Skeletal muscle tissue (tissue), 4 donors: ENCODE results near the gene SYNGR3. TPM values are rescaled to one million over a fixed set of nuclear protein-coding genes. Genes with fewer than 3 reads are reported as not detected.
A peak's percentile ranks its signal among the peaks of the same experiment; 100 is the strongest.

Experiments
- H3K27ac ChIP-seq: one replicate; pipeline ENCODE4 v1.7.0; 2013; ENCODE audit warnings: mild to moderate bottlenecking, low read depth, low read length, inconsistent platforms
- H3K27me3 ChIP-seq, 3 donors: one replicate each; pipeline ENCODE4 v1.7.0; 2013; ENCODE audit warnings: low read length in 3 of 3; ENCODE audit not compliant: control insufficient read depth in 3 of 3, insufficient read depth in 3 of 3
- H3K36me3 ChIP-seq, 3 donors: one replicate each; pipeline ENCODE4 v1.7.0; 2013; ENCODE audit warnings: low read length in 3 of 3; ENCODE audit not compliant: control insufficient read depth in 3 of 3, insufficient read depth in 3 of 3
- H3K4me1 ChIP-seq, 3 donors: one replicate each; pipeline ENCODE4 v1.7.0; 2013; ENCODE audit warnings: low read length in 3 of 3, mild to moderate bottlenecking in 3 of 3; ENCODE audit not compliant: control insufficient read depth in 3 of 3, insufficient read depth in 3 of 3
- H3K4me3 ChIP-seq, 3 donors: one replicate each; pipeline ENCODE4 v1.7.0; 2013; ENCODE audit warnings: low read length in 3 of 3
- H3K9ac ChIP-seq, 3 donors: one replicate each; pipeline ENCODE4 v1.7.0; 2013; ENCODE audit warnings: low read length in 3 of 3, mild to moderate bottlenecking in 3 of 3, moderate library complexity in 2 of 3, low read depth in 1 of 3
- H3K9me3 ChIP-seq, 3 donors: one replicate each; pipeline ENCODE4 v1.7.0; 2013; ENCODE audit warnings: low read length in 3 of 3; ENCODE audit not compliant: control insufficient read depth in 3 of 3
- total RNA-seq: library from RNA; depleted of rRNA; stranded (reverse); fragments of >200 nt; gene quantifications from one replicate; pipeline ENCODE4 v1.2.3, GENCODE V29; 2014
- donor health status: Osteomylitis.

The SYNGR3 gene
- total RNA-seq, 1 donor from 2014 or later, result 0.52 TPM

DNA sequence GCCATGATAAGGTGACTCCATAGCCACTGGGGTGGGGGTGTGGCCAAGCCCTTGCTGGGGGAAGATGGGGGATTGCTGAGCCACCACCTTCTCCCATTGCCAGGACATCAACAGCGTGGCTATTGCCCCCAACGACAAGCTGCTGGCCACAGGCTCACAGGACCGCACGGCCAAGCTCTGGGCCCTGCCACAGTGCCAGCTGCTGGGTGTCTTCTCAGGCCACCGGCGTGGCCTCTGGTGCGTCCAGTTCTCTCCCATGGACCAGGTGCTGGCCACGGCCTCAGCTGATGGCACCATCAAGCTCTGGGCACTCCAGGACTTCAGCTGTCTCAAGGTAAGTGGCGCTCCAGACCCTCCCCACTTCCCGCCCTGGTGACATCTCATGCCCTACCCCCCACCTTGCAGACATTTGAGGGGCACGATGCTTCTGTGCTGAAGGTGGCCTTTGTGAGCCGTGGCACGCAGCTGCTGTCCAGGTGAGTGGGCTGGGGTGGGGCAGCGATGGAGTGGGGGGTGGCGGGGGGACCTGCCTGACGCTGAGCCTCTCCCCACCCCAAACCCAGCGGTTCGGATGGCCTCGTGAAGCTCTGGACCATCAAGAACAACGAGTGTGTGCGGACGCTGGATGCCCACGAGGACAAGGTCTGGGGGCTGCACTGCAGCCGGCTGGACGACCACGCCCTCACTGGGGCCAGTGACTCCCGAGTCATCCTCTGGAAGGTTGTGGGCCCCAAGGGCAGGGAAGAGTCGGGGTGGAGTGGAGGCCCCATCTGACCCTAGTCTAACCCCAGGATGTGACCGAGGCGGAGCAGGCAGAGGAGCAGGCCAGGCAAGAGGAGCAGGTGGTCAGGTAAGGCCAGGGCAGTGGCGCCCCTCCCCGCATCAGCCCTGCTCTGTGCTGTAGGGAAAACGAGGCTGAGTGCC is 12.6 kb upstream of the SYNGR3 start:
- Histone ChIP-seq H3K4me3 (no peak overlapping the region), H3K9ac (no peak overlapping the region), H3K27me3 (peaks cover 5 to 22% (median 20%) of the 10 kb centered on the region in 3 donors), H3K4me1 (peaks cover 17 to 40% (median 30%) of the 10 kb centered on the region in 3 donors), H3K27ac (no peak overlapping the region), H3K36me3 (peaks cover 39 to 46% (median 45%) of the 10 kb centered on the region in 3 donors), H3K9me3 (no peaks in the 10 kb centered on the region)

DNA sequence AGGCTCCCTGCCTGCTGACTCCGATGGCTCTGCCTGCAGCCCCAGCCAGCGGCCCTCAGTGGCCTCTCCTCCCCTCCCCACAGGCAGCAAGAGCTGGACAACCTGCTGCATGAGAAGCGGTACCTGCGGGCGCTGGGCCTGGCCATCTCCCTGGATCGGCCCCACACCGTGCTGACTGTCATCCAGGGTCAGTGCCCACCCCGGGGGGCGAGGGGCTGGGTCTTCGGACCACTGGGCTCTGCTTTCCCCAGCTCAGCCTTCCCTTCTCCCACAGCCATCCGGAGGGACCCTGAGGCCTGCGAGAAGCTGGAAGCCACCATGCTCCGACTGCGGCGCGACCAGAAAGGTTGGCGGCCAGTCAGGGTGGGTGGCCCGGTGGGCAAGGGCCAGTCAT is 11.9 kb upstream of the SYNGR3 start:
- no peak overlapping the region for H3K9ac ChIP-seq
- H3K4me1 ChIP-seq, result peaks cover 13 to 38% (median 26%) of the 10 kb centered on the region in 3 donors
- peaks cover 5 to 23% (median 20%) of the 10 kb centered on the region in 3 donors for H3K27me3 ChIP-seq
- no peak overlapping the region for H3K4me3 ChIP-seq
- H3K27ac ChIP-seq, result no peak overlapping the region
- no peaks in the 10 kb centered on the region for H3K9me3 ChIP-seq
- H3K36me3 ChIP-seq, result peaks cover 39 to 46% (median 45%) of the 10 kb centered on the region in 3 donors

DNA sequence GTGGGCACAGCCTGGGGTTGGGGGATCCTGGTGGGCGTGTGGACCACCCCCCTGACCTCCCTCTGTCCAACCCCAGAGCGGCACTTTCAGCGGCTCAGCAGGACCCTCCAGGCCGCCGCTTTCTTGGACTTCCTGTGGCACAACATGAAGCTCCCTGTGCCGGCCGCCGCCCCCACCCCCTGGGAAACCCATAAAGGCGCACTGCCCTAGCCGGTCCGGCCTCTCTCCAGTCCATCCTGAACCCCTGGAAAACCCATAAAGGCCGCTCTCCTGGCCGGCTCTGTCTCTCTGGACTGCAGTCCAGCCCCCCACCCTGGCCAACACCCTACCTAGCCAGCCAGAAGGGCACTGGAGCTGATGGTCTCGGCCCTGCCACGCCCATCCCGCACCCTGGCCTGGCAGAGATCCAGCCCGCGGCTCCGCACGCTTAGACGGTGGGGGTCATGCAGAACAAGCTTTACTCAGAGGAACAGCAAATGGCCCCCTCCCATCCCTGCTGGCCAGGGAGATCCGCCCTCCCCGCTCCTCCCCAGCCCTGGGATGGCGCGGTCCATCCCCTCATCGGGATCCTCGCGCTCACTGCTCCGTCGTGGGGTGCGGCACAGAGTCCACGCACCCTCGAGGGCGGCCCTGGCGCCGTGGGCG is 11.2 kb upstream of the SYNGR3 start:
- H3K9me3 ChIP-seq, result no peaks in the 10 kb centered on the region
- no peak overlapping the region for H3K9ac ChIP-seq
- H3K4me3 ChIP-seq, result no peak overlapping the region
- H3K27me3 ChIP-seq, result peaks cover 5 to 23% (median 20%) of the 10 kb centered on the region in 3 donors
- peaks cover 39 to 46% (median 45%) of the 10 kb centered on the region in 3 donors for H3K36me3 ChIP-seq
- H3K27ac ChIP-seq, result no peak overlapping the region
- H3K4me1 ChIP-seq, result peaks cover 17 to 37% (median 25%) of the 10 kb centered on the region in 3 donors

DNA sequence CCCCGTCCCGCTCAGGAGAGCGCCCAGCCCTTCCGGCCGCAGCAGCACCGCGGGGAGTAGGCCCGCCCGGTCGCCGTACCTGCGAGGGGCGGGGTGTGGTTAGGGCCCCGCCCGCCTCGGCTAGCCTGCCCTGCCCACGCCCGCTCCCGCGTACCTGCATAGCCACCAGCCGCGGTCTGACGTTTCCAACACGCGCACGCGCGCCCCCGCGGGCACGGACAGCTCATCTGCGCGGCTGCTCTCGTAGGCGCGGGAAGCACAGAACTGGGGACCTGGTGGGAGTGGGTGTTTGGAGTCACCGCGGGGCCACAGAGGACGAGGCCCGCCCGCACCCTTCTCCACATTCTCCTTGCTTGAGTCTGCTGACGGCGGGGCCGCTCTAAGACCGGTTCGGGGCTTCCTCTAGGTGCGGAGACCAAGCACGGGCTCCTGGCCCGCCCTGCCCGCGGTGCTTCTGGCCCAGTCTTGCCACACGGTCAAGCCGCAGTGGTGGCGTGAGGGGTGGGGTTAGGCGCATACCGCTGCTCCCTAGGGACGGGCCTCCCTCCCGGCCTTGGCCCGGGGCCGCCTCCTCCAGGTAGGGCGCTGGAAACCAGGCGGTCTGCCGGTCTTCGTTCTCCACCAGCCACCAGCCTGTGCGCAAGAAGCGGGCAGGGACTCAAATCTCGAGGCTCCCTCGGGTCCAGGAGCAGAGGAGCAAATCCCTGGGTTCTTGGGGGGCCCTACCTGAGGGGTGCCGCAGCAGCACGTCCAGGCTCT is 10.3 kb upstream of the SYNGR3 start:
- peaks cover 18 to 37% (median 26%) of the 10 kb centered on the region in 3 donors for H3K4me1 ChIP-seq

DNA sequence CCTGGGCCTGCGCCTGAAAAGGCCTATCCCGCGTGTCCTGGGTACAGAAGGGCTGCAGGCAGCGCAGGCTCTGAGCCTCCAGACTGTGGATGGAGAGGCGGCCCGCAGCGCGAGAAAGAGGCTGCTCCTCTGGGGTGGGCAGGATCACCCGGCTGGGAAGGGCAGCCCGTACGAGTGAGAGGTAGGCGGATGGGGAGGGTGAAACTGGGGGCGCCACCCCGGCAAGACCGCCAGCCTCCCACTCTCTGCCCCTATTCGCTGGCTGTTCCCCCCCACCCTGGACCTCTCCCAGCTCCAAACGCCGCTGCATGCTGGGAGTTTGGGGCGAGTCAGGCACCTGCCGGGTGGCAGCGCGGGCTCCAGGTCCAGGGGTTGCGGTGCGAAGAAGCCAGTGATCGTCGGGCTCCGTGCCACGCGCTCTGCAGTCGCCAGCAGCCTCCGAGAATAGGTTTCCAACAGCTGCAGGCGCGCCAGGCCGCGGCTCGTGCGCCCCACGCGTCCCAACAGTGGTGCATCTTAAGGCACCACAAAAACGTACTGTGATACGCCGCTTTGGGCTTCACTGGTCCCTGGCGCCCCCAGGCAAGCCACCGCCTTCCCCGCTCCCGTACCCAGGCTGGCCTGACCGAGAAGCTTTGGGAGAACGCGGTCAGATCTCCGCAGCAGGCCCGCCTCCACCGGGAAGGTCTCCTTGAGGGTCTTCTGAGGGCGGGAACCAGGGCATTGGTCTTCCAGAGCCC is 9.6 kb upstream of the SYNGR3 start:
- Histone ChIP-seq H3K9ac (peak overlapping the region in 1 of 3 donors; percentile 33), H3K9me3 (no peaks in the 10 kb centered on the region), H3K4me1 (peaks cover 25 to 45% (median 33%) of the 10 kb centered on the region in 3 donors), H3K4me3 (no peak overlapping the region), H3K27me3 (peaks cover 5 to 20% (median 17%) of the 10 kb centered on the region in 3 donors), H3K27ac (no peak overlapping the region), H3K36me3 (peaks cover 30 to 34% (median 34%) of the 10 kb centered on the region in 3 donors)

More for the DNA sequence above, 10.3 kb upstream of the SYNGR3 start:
- no peak overlapping the region for H3K9ac ChIP-seq
- no peak overlapping the region for H3K4me3 ChIP-seq
- no peaks in the 10 kb centered on the region for H3K9me3 ChIP-seq
- H3K36me3 ChIP-seq, result peaks cover 37 to 41% (median 40%) of the 10 kb centered on the region in 3 donors
- H3K27ac ChIP-seq, result no peak overlapping the region
- peaks cover 5 to 23% (median 20%) of the 10 kb centered on the region in 3 donors for H3K27me3 ChIP-seq

DNA sequence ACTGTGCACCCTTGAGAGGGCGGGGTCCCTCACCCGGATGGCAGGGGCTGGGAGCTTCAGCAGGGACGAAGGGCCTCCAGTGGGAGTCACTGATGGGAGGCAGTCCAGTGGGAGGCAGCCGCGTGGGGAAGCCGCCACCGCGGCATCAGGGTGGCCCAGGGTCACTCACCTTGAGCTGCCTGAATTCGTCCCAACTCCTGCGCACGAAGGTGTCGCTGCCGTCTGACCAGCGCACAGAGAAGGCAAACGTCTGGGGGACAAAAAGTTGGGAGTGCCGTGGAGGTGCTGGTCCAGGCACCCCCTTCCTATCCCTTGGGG is 9.0 kb upstream of the SYNGR3 start:
- Histone ChIP-seq H3K27me3 (peaks cover 5 to 20% (median 17%) of the 10 kb centered on the region in 3 donors), H3K9me3 (no peaks in the 10 kb centered on the region), H3K27ac (no peak overlapping the region), H3K4me3 (no peak overlapping the region), H3K9ac (peak overlapping the region in 1 of 3 donors; percentile 33), H3K36me3 (peaks cover 30 to 33% (median 32%) of the 10 kb centered on the region in 3 donors), H3K4me1 (peaks cover 29 to 50% (median 37%) of the 10 kb centered on the region in 3 donors)

DNA sequence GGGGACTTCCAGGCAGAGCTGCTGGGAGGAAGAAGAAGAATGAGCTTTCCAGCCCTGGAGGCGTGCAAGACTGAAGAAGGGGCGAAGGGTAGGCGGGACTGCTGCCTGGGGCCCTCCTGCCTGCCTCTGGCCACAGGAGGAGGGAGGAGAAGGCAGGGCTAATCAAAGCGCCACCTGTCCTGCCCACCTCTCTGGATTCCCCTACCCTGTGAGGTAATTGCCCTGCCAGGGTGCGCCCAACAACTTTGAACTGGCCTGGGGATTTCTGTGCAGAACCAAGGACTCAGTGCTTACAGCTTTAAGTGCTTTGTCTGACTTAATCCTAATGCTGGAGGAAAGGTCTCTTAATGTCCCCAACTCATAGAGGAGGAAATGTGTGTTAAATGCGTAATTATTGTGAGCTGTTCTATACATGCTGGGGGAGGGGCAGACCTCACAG is 8.4 kb upstream of the SYNGR3 start, which contains the start of gene NOXO1:
NOXO1 (minus strand) TSS at position 72 of the 439 bp plus-strand sequence. CDS start 290 bp downstream, outside the sequence.
- Histone ChIP-seq H3K9ac (peak within 1 kb of the TSS in 1 of 3 donors; percentile 33), H3K4me3 (no peak within 1 kb of the TSS), H3K27me3 (peaks cover 5 to 20% (median 17%) of the 10 kb centered on the region in 3 donors), H3K27ac (no peak within 1 kb of the TSS), H3K9me3 (no peaks in the 10 kb centered on the region), H3K36me3 (peaks cover 30 to 33% (median 32%) of the 10 kb centered on the region in 3 donors), H3K4me1 (peaks cover 29 to 50% (median 37%) of the 10 kb centered on the region in 3 donors)

DNA sequence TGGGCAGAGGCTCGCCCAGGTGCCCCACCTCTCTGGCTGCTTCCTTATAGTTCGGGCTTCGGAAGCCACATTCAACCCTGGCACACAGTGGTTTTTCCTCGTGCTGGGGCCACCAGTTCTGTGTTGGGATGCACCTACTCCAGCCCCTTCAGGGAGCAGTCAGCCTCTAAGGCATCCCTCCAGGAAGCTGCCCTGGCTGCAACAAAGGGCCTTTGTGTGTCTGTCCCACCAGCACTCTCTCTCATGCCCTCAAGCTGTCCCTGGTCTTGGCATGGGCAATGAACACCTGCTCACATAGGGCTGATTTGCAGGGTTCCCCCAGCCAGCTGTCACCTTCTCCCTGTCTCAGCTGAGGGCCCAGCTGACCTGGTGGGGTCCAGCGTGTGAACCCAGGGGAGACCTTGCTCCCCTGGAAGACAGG is 7.7 kb upstream of the SYNGR3 start:
- Histone ChIP-seq H3K4me3 (no peak overlapping the region), H3K9me3 (no peaks in the 10 kb centered on the region), H3K9ac (peak overlapping the region in 1 of 3 donors; percentile 16), H3K4me1 (peaks cover 29 to 50% (median 37%) of the 10 kb centered on the region in 3 donors), H3K36me3 (peaks cover 30 to 32% (median 32%) of the 10 kb centered on the region in 3 donors), H3K27me3 (peaks cover 5 to 17% (median 16%) of the 10 kb centered on the region in 3 donors), H3K27ac (no peak overlapping the region)
